ENCODE measurements around the gene ISL2. TPM values are rescaled to one million over a fixed set of nuclear protein-coding genes. Genes with fewer than 3 reads are reported as not detected.

ISL2 gene
- total RNA-seq, 4 donors from 2014 or later = 1.3 to 1.4 TPM; not detected in 2

GRCh38 chr15:76377751-76378150, 41.2 kb downstream of the ISL2 start:
- Histone ChIP-seq H3K4me3 (no peak overlapping the region), H3K4me1 (no peaks in the 10 kb centered on the region), H3K36me3 (no peaks in the 10 kb centered on the region), H3K27me3 (no peaks in the 10 kb centered on the region), H3K27ac (no peak overlapping the region), H3K9me3 (no peaks in the 10 kb centered on the region)
- intact Hi-C loops (cut with DNase I; ENCODE audit: low total_unique reads) (no loop called here), in situ Hi-C loops (cut with MboI; ENCODE audit: low pct_ligation_motif_present in 1 of 4, low pct_unique_long_range_greater_than_20kb in 1 of 4, low sequenced_read_pairs in 3 of 4) (no loop called here)
- TF ChIP-seq CTCF (IDR thresholded peaks at IDR 0.05) = no peak
- no peak for TF ChIP-seq EP300 (IDR thresholded peaks at IDR 0.05; ENCODE audit: low read depth)
- TF ChIP-seq POLR2A (IDR thresholded peaks at IDR 0.05) = no peak
- no peak for TF ChIP-seq POLR2AphosphoS5 (IDR thresholded peaks at IDR 0.05)
- DNase-seq = no peak

DNA sequence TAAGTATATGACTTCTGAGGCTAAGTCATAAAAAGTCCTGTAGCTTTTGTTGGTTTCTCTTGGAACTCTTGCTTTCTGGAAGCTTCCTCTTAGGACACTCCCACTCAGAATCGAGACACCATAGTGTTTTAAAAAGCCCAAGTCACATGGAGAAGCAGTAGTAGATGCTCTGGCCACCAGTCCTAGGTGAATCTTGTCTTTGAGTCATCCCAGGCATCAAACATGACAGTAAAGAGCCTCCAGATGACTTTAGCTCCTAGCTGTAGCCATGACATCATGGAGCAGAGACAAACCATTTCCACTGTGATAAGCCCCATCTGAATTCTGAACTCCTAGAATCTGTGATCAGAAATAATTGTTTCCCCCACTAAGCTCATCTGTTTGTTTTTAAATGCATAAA, 42.1 kb downstream of the ISL2 start:
- no peaks in the 10 kb centered on the region for H3K4me1 ChIP-seq
- no peak overlapping the region for H3K27ac ChIP-seq
- WGBS, 2 donors (ENCODE audit: low coverage in 1 of 2) = 78 to 100% methylated on average over 1 of the region's 1 CpG
- TF ChIP-seq EP300 (IDR thresholded peaks at IDR 0.05; ENCODE audit: low read depth) = no peak
- TF ChIP-seq CTCF (IDR thresholded peaks at IDR 0.05) = no peak
- TF ChIP-seq POLR2AphosphoS5 (IDR thresholded peaks at IDR 0.05) = no peak
- no peak for TF ChIP-seq POLR2A (IDR thresholded peaks at IDR 0.05)
- H3K4me3 ChIP-seq = no peak overlapping the region
- no peaks in the 10 kb centered on the region for H3K9me3 ChIP-seq
- H3K36me3 ChIP-seq = no peaks in the 10 kb centered on the region
- no peaks in the 10 kb centered on the region for H3K27me3 ChIP-seq
- no peak for DNase-seq
- in situ Hi-C loops (cut with MboI; ENCODE audit: low pct_ligation_motif_present in 1 of 4, low pct_unique_long_range_greater_than_20kb in 1 of 4, low sequenced_read_pairs in 3 of 4) (no loop called here), intact Hi-C loops (cut with DNase I; ENCODE audit: low total_unique reads) (no loop called here)

- intact Hi-C loops (cut with DNase I; ENCODE audit: low total_unique reads) = no loop called here
- Histone ChIP-seq H3K27ac (no peak overlapping the region), H3K36me3 (no peaks in the 10 kb centered on the region), H3K27me3 (no peaks in the 10 kb centered on the region), H3K9me3 (no peaks in the 10 kb centered on the region), H3K4me1 (no peaks in the 10 kb centered on the region), H3K4me3 (no peak overlapping the region)
- 91 to 100% methylated on average over 1 of the region's 1 CpG for WGBS, 2 donors (ENCODE audit: low coverage in 1 of 2)
- no peak for TF ChIP-seq POLR2A (IDR thresholded peaks at IDR 0.05)
- no peak for TF ChIP-seq POLR2AphosphoS5 (IDR thresholded peaks at IDR 0.05)
- no peak for TF ChIP-seq EP300 (IDR thresholded peaks at IDR 0.05; ENCODE audit: low read depth)
- TF ChIP-seq CTCF (IDR thresholded peaks at IDR 0.05) = no peak
- in situ Hi-C loops (cut with MboI; ENCODE audit: low pct_ligation_motif_present in 1 of 4, low pct_unique_long_range_greater_than_20kb in 1 of 4, low sequenced_read_pairs in 3 of 4) = no loop called here
- DNase-seq = no peak
These were observed 43.7 kb downstream of the ISL2 start for GRCh38 chr15:76380249-76380648.

GRCh38 chr15:76381366-76381765, 44.8 kb downstream of the ISL2 start:
- H3K4me3 ChIP-seq = no peak overlapping the region
- TF ChIP-seq POLR2AphosphoS5 (IDR thresholded peaks at IDR 0.05) = no peak
- TF ChIP-seq CTCF (IDR thresholded peaks at IDR 0.05) = no peak
- no peak for TF ChIP-seq EP300 (IDR thresholded peaks at IDR 0.05; ENCODE audit: low read depth)
- no peak for TF ChIP-seq POLR2A (IDR thresholded peaks at IDR 0.05)
- H3K9me3 ChIP-seq = no peaks in the 10 kb centered on the region
- no peaks in the 10 kb centered on the region for H3K36me3 ChIP-seq
- H3K27me3 ChIP-seq = no peaks in the 10 kb centered on the region
- DNase-seq = no peak
- 89% methylated on average over 4 of the region's 4 CpGs for WGBS, 2 donors (ENCODE audit: low coverage in 1 of 2)
- no peaks in the 10 kb centered on the region for H3K4me1 ChIP-seq
- intact Hi-C loops (cut with DNase I; ENCODE audit: low total_unique reads) (no loop called here), in situ Hi-C loops (cut with MboI; ENCODE audit: low pct_ligation_motif_present in 1 of 4, low pct_unique_long_range_greater_than_20kb in 1 of 4, low sequenced_read_pairs in 3 of 4) (no loop called here)
- H3K27ac ChIP-seq = no peak overlapping the region
